PC-3 (cell line): ENCODE results near the gene MROH8. TPM values are rescaled to one million over a fixed set of nuclear protein-coding genes. Genes with fewer than 3 reads are reported as not detected.

Source experiments
- ATAC-seq: fragments of 200-7000 bp; cut with Tn5 transposase; 2 replicates; pipeline ENCODE4 v1.9.1; 2020; ENCODE audit warnings: mild to moderate bottlenecking, moderate library complexity
- BruUV-seq: library from RNA; stranded (reverse); fragments of 400-500 nt; replicated peaks from 2 replicates; lab custom pipeline; 2021; lab: Mats Ljungman, UMichigan
- CTCF ChIA-PET: fragments of 300-600 bp; sonication (Branson Sonifier 250); formaldehyde crosslinking; loops from one replicate; lab custom pipeline; 2022; ENCODE audit warnings: antibody characterized with exemption; lab: Charles Lee
- POLR2A ChIA-PET: fragments of 300-600 bp; sonication (Branson Sonifier 250); formaldehyde crosslinking; loops from one replicate; lab custom pipeline; 2022; ENCODE audit warnings: antibody characterized with exemption; ENCODE audit not compliant: unreplicated experiment; lab: Charles Lee
- DNase-seq: peaks from one replicate; pipeline ENCODE4 v3.0.0-alpha.2; 2015
- H2AFZ ChIP-seq: fragments of 300-600 bp; sonication (generic); 2 replicates; pipeline ENCODE4 v1.6.0; 2016; ENCODE audit warnings: antibody characterized with exemption, low read length
- H3F3A ChIP-seq: fragments of 300-600 bp; sonication (generic); one replicate; pipeline ENCODE4 v1.6.0; 2017; ENCODE audit warnings: antibody characterized with exemption, low read length, control low read depth, mild to moderate bottlenecking; ENCODE audit not compliant: unreplicated experiment
- H3K27ac ChIP-seq: fragments of 300-600 bp; sonication (generic); 2 replicates; pipeline ENCODE4 v1.5.1; 2016; ENCODE audit warnings: mild to moderate bottlenecking, low read length
- H3K27me3 ChIP-seq: fragments of 300-600 bp; sonication (generic); 2 replicates; pipeline ENCODE4 v1.6.1; 2016; ENCODE audit warnings: low read length, mixed read lengths
- H3K36me3 ChIP-seq: fragments of 300-600 bp; sonication (generic); 2 replicates; pipeline ENCODE4 v1.6.1; 2016; ENCODE audit warnings: low read depth, mixed run types, low read length, mixed read lengths
- H3K4me1 ChIP-seq: fragments of 300-600 bp; sonication (generic); 2 replicates; pipeline ENCODE4 v1.5.1; 2016; ENCODE audit warnings: low read length; ENCODE audit not compliant: insufficient read depth
- H3K4me2 ChIP-seq: fragments of 300-600 bp; sonication (generic); 2 replicates; pipeline ENCODE4 v1.6.0; 2016; ENCODE audit warnings: low read length
- H3K4me3 ChIP-seq: fragments of 300-600 bp; sonication (generic); 2 replicates; pipeline ENCODE4 v1.5.1; 2016; ENCODE audit warnings: mild to moderate bottlenecking, low read length, mixed read lengths
- H3K79me2 ChIP-seq: fragments of 300-600 bp; sonication (generic); 2 replicates; pipeline ENCODE4 v1.6.1; 2017; ENCODE audit warnings: low read length, mixed read lengths
- H3K9ac ChIP-seq: fragments of 300-600 bp; sonication (generic); 2 replicates; pipeline ENCODE4 v1.6.0; 2016; ENCODE audit warnings: mild to moderate bottlenecking, low read length
- H3K9me2 ChIP-seq: fragments of 300-600 bp; sonication (generic); replicated peaks from 2 replicates; pipeline ENCODE4 v1.6.1; 2016; ENCODE audit warnings: mixed run types, low read length, mixed read lengths
- H3K9me3 ChIP-seq: fragments of 300-600 bp; sonication (generic); 2 replicates; pipeline ENCODE4 v1.6.1; 2016; ENCODE audit warnings: low read length, mixed read lengths
- H4K20me1 ChIP-seq: fragments of 300-600 bp; sonication (generic); 2 replicates; pipeline ENCODE4 v1.6.1; 2016; ENCODE audit warnings: low read length, mixed read lengths
- CTCF ChIP-seq: fragments of 300-600 bp; sonication (generic); conservative IDR thresholded peaks from 2 replicates; pipeline ENCODE4 v1.5.1; 2017; ENCODE audit warnings: antibody characterized with exemption, low read depth, mild to moderate bottlenecking, low read length
- EZH2 ChIP-seq: fragments of 300-600 bp; sonication (generic); IDR thresholded peaks from one replicate; pipeline ENCODE4 v1.6.1; 2017; ENCODE audit warnings: antibody characterized with exemption, mild to moderate bottlenecking, low read length; ENCODE audit not compliant: unreplicated experiment
- EZH2phosphoT487 ChIP-seq: fragments of 300-600 bp; sonication (generic); IDR thresholded peaks from 2 replicates; pipeline ENCODE4 v1.6.1; 2018; ENCODE audit warnings: mild to moderate bottlenecking, antibody characterized with exemption, low read length, borderline replicate concordance
- intact Hi-C: fragments of 100-400 bp; cut with micrococcal nuclease; formaldehyde crosslinking; loops from 2 replicates; pipeline ENCODE4 v1.9.0; 2023
- total RNA-seq: library from RNA; depleted of rRNA; stranded (reverse); fragments of >200 nt; gene quantifications from 2 replicates; pipeline ENCODE4 v1.2.3, GENCODE V29; 2014

The MROH8 gene
- total RNA-seq, 1 experiment from 2014 or later: 0.98 TPM

DNA sequence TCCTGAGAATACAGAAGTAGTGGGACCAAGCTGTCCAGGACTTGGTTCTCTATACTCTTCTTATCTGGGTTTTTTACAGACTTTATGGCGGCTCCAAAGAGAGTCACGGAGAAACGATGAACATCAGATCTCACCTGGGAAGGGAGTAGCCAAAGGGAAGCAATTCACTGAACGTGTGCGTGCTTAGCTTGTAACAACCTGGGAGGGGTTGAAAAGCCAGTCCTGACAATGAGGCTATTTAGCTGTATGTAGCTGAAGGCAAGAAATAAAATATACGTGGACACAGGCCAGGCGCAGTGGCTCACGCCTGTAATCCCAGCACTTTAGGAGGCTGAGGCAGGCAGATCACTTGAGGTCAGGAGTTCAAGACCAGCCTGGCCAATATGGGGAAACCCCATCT is 65.3 kb downstream of the MROH8 start:
- Histone ChIP-seq H3K9me3 (no peaks in the 10 kb centered on the region), H3K4me3 (no peak overlapping the region), H2AFZ (no peak overlapping the region), H3K79me2 (no peaks in the 10 kb centered on the region), H3K27ac (no peak overlapping the region), H3K4me1 (no peaks in the 10 kb centered on the region), H3K4me2 (no peak overlapping the region), H3K27me3 (no peaks in the 10 kb centered on the region), H3K9me2 (no peaks in the 10 kb centered on the region), H3K9ac (no peak overlapping the region), H3F3A (no peaks in the 10 kb centered on the region), H4K20me1 (no peaks in the 10 kb centered on the region), H3K36me3 (no peaks in the 10 kb centered on the region)
- ChIA-PET POLR2A (no interaction called here), CTCF (no interaction called here)
- intact Hi-C loops: no loop called here
- TF ChIP-seq CTCF (no peak), EZH2phosphoT487 (no peak), EZH2 (no peak)
- DNase-seq (no peak), ATAC-seq (no peak)
- BruUV-seq: no TSS peak

DNA sequence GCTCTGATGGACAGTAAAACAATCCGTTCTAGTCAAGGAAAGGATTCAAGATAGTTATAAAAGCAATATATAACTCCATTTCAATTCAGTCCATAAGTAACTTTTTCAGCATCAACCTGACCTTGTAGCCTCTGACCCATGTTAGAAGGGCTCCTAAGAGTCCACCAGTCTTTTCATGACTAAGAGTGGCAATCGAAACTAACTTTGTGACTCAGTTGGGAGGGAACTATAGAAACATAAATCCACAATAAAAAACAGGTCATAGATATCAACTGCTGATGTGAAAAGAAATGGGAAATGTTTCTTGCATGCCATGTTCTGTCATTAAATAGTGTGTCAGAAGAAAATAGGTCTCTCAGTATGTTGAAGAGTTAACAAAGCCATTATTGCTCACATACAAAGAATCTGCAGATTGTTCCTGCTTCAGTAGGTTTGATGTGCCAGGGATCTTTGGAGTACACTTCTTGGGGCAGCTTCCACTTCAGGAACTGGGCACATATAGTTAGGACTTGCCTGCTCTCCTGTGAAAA is 67.4 kb downstream of the MROH8 start:
- no peaks in the 10 kb centered on the region for H3K4me1 ChIP-seq
- H3F3A ChIP-seq: no peaks in the 10 kb centered on the region
- no peak overlapping the region for H3K9ac ChIP-seq
- H4K20me1 ChIP-seq: no peaks in the 10 kb centered on the region
- ChIA-PET CTCF (no interaction called here), POLR2A (interaction anchor here (0.6 kb wide), 1 partner anchor 15 kb away, joined by 3 read pairs; no protein-coding TSS in a partner anchor)
- no peak overlapping the region for H3K4me2 ChIP-seq
- H3K27me3 ChIP-seq: no peaks in the 10 kb centered on the region
- H3K9me2 ChIP-seq: no peaks in the 10 kb centered on the region
- DNase-seq (no peak), ATAC-seq (no peak)
- H3K36me3 ChIP-seq: no peaks in the 10 kb centered on the region
- H3K9me3 ChIP-seq: no peaks in the 10 kb centered on the region
- intact Hi-C loops: no loop called here
- TF ChIP-seq CTCF (no peak), EZH2phosphoT487 (no peak), EZH2 (no peak)
- H3K79me2 ChIP-seq: no peaks in the 10 kb centered on the region
- no peak overlapping the region for H3K27ac ChIP-seq
- H2AFZ ChIP-seq: no peak overlapping the region
- no TSS peak for BruUV-seq
- no peak overlapping the region for H3K4me3 ChIP-seq

DNA sequence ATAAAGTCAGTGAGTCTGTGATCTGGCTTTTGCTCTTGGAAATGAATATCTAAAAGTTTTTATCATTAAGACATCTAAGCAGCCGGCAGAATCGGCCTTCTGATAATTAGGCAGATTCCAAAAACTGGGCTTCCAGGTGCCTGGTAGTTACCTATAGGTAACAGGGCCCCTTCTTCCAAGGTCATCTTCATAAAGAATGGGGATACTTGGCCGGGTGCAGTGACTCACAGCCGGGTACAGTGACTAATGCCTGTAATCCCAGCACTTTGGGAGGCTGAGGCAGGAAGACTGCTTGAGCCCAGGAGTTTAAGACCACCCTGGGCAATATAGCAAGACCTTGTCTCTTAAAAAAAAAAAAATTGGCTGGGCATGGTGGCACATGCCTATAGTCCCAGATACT is 70.7 kb downstream of the MROH8 start:
- H2AFZ ChIP-seq: no peak overlapping the region
- H4K20me1 ChIP-seq: no peaks in the 10 kb centered on the region
- POLR2A ChIA-PET: no interaction called here
- DNase-seq (peak; percentile 12), ATAC-seq (no peak)
- CTCF ChIA-PET: no interaction called here
- H3K27ac ChIP-seq: no peak overlapping the region
- no peaks in the 10 kb centered on the region for H3K36me3 ChIP-seq
- H3K4me1 ChIP-seq: no peaks in the 10 kb centered on the region
- no peaks in the 10 kb centered on the region for H3K9me3 ChIP-seq
- no peaks in the 10 kb centered on the region for H3K27me3 ChIP-seq
- intact Hi-C loops: no loop called here
- TF ChIP-seq CTCF (no peak), EZH2phosphoT487 (no peak), EZH2 (no peak)
- no peak overlapping the region for H3K4me2 ChIP-seq
- no TSS peak for BruUV-seq
- no peak overlapping the region for H3K4me3 ChIP-seq
- H3K79me2 ChIP-seq: no peaks in the 10 kb centered on the region
- no peaks in the 10 kb centered on the region for H3F3A ChIP-seq
- H3K9me2 ChIP-seq: no peaks in the 10 kb centered on the region
- no peak overlapping the region for H3K9ac ChIP-seq
